HEK293T (cell line): ENCODE measurements around the gene MPV17L2.

Experiments used
- ARNT ChIP-seq: fragments of 450-650 bp; IDR thresholded peaks from 2 replicates; pipeline ENCODE4 v1.6.1; 2017; ENCODE audit warnings: mild to moderate bottlenecking
- BHLHE40 ChIP-seq: fragments of 450-650 bp; IDR thresholded peaks from 2 replicates; pipeline ENCODE4 v1.6.1; 2016; ENCODE audit warnings: mild to moderate bottlenecking, moderate library complexity, borderline replicate concordance
- CTBP1 ChIP-seq: fragments of 450-650 bp; IDR thresholded peaks from 2 replicates; pipeline ENCODE4 v1.6.1; 2016; ENCODE audit warnings: borderline replicate concordance
- ELF4 ChIP-seq: fragments of 450-650 bp; IDR thresholded peaks from 2 replicates; pipeline ENCODE4 v1.6.1; 2017; ENCODE audit warnings: antibody characterized with exemption
- FOXM1 ChIP-seq: fragments of 450-650 bp; IDR thresholded peaks from 2 replicates; pipeline ENCODE4 v1.6.1; 2017; ENCODE audit warnings: mild to moderate bottlenecking, borderline replicate concordance
- HDGF ChIP-seq: fragments of 450-650 bp; IDR thresholded peaks from 2 replicates; pipeline ENCODE4 v1.6.1; 2017; ENCODE audit warnings: antibody characterized with exemption, borderline replicate concordance
- NFRKB ChIP-seq: fragments of 450-650 bp; IDR thresholded peaks from 2 replicates; pipeline ENCODE4 v1.6.1; 2016; ENCODE audit warnings: mild to moderate bottlenecking, moderate library complexity
- SP1 ChIP-seq: fragments of 450-650 bp; IDR thresholded peaks from 2 replicates; pipeline ENCODE4 v1.6.1; 2017
- SUZ12 ChIP-seq: fragments of 450-650 bp; IDR thresholded peaks from 2 replicates; pipeline ENCODE4 v1.6.1; 2016; ENCODE audit warnings: mild to moderate bottlenecking
- TF ChIP-seq, protein P1 (sequence below): fragments of 450-650 bp; IDR thresholded peaks from 2 replicates; pipeline ENCODE4 v1.6.1; 2016

- TF ChIP-seq SP1: no peak
- TF ChIP-seq SUZ12: no peak
- no peak for TF ChIP-seq ELF4
- TF ChIP-seq ARNT: no peak
- TF ChIP-seq CTBP1: no peak
- TF ChIP-seq BHLHE40: no peak
- no peak for TF ChIP-seq NFRKB
- TF ChIP-seq, protein P1, sequence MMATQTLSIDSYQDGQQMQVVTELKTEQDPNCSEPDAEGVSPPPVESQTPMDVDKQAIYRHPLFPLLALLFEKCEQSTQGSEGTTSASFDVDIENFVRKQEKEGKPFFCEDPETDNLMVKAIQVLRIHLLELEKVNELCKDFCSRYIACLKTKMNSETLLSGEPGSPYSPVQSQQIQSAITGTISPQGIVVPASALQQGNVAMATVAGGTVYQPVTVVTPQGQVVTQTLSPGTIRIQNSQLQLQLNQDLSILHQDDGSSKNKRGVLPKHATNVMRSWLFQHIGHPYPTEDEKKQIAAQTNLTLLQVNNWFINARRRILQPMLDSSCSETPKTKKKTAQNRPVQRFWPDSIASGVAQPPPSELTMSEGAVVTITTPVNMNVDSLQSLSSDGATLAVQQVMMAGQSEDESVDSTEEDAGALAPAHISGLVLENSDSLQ: no peak
- TF ChIP-seq HDGF: no peak
- TF ChIP-seq FOXM1: no peak
These were observed 32.3 kb downstream of the MPV17L2 start for GRCh38 chr19:18225355-18225701.
